GM12875 (cell line): Measurements from ENCODE around the gene COL4A5.

Experiments
- H3K4me3 ChIP-seq: one replicate; pipeline ENCODE4 v1.5.1; 2011; ENCODE audit warnings: low read depth, low read length, control low read depth
- TF ChIP-seq, protein P1 (sequence below): IDR thresholded peaks from 2 replicates; pipeline ENCODE4 v1.5.1; 2011; ENCODE audit warnings: low read depth, mild to moderate bottlenecking, control low read depth, inconsistent platforms, low read length, moderate library complexity, borderline replicate concordance; ENCODE audit not compliant: insufficient read depth

Gene COL4A5

DNA sequence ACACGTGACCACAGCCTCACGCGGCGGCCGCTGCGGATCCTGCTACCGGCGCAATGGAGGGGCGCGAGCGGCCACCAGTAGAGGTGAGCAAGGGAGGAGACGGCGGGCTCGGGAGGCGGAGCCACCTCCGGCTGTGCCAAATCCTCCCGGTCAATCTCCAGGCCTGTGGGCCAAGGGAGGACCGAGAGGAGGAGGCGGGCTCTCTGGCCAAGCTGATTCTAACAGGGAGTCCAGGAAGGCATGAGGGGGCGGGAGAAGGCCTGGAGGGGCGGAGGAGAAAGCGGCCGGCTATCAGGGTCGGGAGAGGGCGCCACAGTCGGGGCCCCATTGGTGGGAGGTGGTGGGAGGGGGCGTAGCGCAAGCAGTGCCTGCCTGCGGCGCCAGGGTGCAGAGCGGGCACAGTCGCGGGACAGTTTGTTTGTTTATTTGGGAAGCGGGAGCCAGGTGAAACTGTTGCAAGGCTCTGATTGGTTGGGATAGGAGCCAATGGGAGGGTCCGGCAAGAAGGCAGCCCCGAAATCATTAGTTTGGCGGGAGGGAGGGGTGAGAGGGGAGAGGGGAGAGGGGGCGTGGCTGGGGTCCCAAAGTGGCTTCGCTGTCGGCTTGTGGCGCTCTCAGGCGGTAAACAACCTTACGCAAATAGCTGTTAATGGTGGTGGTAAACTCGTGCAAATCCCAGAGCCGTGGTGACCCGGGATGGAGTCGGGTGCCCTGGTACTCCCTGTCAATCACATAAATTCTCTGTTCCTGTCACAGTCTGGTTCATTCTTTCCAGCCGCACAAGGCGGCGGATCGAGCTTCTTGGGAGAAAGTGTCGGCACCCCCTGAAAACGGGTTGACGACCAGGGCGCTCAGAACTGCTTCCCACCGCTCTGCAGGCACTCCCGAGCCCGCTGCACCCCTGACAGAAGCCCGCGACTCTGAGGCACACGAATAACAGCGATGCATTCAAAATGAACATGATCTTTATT is 297.2 kb downstream of the COL4A5 start, which contains the start of gene IRS4:
Gene IRS4, minus strand, starts transcription at position 55 of the 971 bp plus-strand sequence.
- TF ChIP-seq, protein P1, sequence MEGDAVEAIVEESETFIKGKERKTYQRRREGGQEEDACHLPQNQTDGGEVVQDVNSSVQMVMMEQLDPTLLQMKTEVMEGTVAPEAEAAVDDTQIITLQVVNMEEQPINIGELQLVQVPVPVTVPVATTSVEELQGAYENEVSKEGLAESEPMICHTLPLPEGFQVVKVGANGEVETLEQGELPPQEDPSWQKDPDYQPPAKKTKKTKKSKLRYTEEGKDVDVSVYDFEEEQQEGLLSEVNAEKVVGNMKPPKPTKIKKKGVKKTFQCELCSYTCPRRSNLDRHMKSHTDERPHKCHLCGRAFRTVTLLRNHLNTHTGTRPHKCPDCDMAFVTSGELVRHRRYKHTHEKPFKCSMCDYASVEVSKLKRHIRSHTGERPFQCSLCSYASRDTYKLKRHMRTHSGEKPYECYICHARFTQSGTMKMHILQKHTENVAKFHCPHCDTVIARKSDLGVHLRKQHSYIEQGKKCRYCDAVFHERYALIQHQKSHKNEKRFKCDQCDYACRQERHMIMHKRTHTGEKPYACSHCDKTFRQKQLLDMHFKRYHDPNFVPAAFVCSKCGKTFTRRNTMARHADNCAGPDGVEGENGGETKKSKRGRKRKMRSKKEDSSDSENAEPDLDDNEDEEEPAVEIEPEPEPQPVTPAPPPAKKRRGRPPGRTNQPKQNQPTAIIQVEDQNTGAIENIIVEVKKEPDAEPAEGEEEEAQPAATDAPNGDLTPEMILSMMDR, result no peak
- H3K4me3 ChIP-seq, result no peak within 1 kb of the TSS

- no peak overlapping the region for H3K4me3 ChIP-seq
- TF ChIP-seq, protein P1, result no peak
Observed at GRCh38 chrX:108737754-108738153, 298.1 kb downstream of the COL4A5 start.

GRCh38 chrX:108740299-108740774 is 300.7 kb downstream of the COL4A5 start:
- TF ChIP-seq, protein P1, result no peak
- H3K4me3 ChIP-seq, result no peak overlapping the region
